PFSK-1 (cell line): ENCODE results near the gene ASIC1.

Experiments
- POLR2AphosphoS5 ChIP-seq: IDR thresholded peaks from 2 replicates; pipeline ENCODE4 v1.6.1; 2012; ENCODE audit warnings: low read depth, mild to moderate bottlenecking, control low read depth, low read length, moderate library complexity
- SIN3A ChIP-seq: IDR thresholded peaks from 2 replicates; pipeline ENCODE4 v1.6.1; 2012; ENCODE audit warnings: mild to moderate bottlenecking, low read length, moderate library complexity, borderline replicate concordance; ENCODE audit not compliant: insufficient read depth
- TAF1 ChIP-seq: IDR thresholded peaks from 2 replicates; pipeline ENCODE4 v1.6.1; 2012; ENCODE audit warnings: low read length, control low read depth, borderline replicate concordance; ENCODE audit not compliant: insufficient read depth
- TF ChIP-seq, protein P1 (sequence below), 2 experiments: IDR thresholded peaks; 2 replicates each; pipeline versions ENCODE4 v1.6.1 to v1.8.0; 2011 to 2012; ENCODE audit warnings: low read depth in 2 of 2, low read length in 2 of 2, control low read depth in 1 of 2, inconsistent platforms in 1 of 2, mild to moderate bottlenecking in 1 of 2, moderate library complexity in 1 of 2; ENCODE audit not compliant: insufficient read depth in 1 of 2

DNA sequence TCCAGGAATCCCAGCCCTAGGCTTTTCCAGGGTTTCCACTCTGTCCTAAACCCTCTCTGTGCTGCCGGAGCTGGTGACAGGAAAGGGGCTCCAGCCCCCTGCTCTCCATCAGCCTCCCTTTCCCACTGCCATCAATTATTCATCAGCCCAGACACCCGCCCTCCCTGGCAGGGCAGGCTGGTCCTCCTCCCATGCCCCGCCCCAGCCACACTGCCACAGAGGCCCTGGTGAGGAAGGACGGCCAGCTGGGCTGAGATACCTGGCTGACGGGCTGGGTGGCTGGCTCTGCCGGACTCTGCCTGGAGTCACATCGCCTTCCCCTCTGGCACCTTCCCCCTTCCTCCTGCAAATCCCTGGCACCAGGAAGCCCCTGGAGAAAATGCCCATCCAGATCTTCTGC is 15.8 kb downstream of the ASIC1 start:
- TF ChIP-seq POLR2AphosphoS5 (no peak), SIN3A (no peak), TAF1 (no peak)
- TF ChIP-seq, protein P1, sequence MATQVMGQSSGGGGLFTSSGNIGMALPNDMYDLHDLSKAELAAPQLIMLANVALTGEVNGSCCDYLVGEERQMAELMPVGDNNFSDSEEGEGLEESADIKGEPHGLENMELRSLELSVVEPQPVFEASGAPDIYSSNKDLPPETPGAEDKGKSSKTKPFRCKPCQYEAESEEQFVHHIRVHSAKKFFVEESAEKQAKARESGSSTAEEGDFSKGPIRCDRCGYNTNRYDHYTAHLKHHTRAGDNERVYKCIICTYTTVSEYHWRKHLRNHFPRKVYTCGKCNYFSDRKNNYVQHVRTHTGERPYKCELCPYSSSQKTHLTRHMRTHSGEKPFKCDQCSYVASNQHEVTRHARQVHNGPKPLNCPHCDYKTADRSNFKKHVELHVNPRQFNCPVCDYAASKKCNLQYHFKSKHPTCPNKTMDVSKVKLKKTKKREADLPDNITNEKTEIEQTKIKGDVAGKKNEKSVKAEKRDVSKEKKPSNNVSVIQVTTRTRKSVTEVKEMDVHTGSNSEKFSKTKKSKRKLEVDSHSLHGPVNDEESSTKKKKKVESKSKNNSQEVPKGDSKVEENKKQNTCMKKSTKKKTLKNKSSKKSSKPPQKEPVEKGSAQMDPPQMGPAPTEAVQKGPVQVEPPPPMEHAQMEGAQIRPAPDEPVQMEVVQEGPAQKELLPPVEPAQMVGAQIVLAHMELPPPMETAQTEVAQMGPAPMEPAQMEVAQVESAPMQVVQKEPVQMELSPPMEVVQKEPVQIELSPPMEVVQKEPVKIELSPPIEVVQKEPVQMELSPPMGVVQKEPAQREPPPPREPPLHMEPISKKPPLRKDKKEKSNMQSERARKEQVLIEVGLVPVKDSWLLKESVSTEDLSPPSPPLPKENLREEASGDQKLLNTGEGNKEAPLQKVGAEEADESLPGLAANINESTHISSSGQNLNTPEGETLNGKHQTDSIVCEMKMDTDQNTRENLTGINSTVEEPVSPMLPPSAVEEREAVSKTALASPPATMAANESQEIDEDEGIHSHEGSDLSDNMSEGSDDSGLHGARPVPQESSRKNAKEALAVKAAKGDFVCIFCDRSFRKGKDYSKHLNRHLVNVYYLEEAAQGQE (IDR thresholded peaks at IDR 0.05; ENCODE audit: insufficient read depth in 1 of 2, low read depth in 2 of 2, low read length in 2 of 2), result no peak
